Stimulated activated CD4-positive, alpha-beta T cell treated with anti-CD3 and anti-CD28 coated beads, Interleukin-4, amount 100 ng/mL, for 4 hours (primary cell): ENCODE measurements around the gene EPN2.

Experiments
- DNase-seq, 2 experiments: peaks; one replicate each; pipeline ENCODE4 v3.0.0-alpha.2; 2020

Gene EPN2

DNA sequence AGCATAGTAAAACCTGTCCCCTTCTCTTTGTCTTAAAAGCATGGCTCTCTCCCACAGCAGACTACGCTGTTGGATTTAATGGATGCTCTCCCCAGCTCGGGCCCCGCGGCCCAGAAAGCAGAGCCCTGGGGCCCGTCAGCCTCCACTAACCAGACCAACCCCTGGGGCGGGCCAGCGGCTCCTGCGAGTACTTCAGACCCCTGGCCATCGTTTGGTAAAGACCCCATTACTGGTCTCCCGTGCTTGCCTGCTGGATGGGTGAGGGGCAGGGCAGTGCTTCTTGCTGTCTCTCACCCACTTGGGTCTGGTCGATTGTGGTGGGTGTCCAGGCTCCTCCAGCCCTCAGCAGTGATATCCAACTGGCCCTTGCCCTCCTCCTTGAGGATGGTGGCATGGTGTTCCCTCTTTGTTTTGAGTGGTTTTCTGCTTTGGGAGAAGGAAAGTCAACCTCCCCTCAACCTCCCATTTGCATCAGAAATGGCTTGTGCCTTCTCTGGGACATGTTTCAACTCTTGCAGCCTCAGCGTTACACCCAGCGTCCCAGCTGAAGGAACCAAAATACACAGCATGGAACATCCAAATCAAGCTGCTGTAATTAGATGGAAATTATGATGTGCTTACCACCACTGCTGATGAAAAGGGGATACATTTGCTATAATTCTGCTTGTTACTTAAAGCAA lies 76.0 kb downstream of the EPN2 start:
- no peak for DNase-seq

DNA sequence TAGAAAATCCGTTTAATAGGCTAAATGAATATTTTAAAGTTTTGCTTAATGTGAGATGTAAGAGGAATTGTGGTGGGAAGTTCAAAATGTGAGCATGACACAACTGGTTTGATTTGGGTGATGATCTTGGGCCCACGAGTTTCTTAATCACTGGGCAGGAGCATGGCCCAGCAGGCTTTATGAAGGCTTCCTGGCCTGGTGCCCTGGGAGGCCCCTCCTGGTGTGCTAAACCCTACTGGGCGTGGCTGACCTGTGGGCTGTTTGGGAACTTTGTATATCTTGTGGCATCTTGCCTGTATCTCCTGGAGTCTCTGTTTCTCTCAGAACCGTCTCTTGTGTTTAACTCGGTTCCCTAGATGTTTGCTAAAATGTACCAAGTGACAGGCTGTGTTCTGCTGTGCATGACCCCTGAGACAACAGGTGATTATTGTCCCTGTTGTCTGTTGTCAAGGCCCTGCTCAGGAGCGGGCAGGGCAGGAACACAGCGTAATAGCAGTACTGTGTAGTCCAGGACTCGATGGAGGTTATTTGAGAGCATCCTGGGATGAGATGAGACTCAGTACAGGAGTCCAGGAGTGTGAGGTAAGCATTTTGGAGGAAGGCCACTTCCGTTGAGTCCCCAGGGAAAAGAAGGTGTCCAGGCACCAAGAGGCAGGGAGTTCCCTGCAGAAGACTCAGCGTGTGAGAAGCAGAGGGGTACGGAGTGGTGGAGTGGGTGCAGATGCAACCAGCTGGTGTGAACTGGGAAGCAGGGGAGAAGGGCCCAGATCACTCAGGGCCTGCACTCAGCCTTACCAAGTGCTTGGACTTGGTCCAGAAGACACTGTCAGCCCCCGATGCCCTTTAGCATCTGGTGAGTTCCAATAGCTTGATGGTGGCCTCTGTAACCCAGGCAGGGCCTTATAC lies 76.8 kb downstream of the EPN2 start:
- DNase-seq, result no peak

DNA sequence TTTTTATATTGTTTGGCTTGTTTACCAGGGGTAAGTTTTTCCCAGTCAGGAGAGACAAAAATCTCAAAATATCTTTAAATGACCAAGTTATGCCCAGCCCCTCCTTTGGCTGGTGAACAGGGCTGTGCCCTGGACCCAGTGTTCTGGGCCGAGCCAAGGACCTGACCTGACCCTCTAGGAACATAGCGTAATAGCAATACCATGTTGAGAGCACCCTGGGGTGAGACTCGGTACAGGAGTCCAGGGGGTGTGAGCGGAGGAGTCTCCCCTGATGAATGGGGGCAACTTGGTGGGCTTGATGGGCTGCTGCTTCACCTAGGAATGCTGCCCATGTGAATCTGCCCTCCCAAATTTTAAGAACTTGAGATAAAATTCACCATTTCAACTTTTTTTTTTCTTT lies 77.9 kb downstream of the EPN2 start:
- DNase-seq, result no peak

GRCh38 chr17:19316761-19317358 lies 79.7 kb downstream of the EPN2 start:
- DNase-seq, result no peak

GRCh38 chr17:19317359-19318095 lies 80.4 kb downstream of the EPN2 start:
- DNase-seq, result no peak

- no peak for DNase-seq
Measured at GRCh38 chr17:19318611-19319010, 81.4 kb downstream of the EPN2 start.

DNA sequence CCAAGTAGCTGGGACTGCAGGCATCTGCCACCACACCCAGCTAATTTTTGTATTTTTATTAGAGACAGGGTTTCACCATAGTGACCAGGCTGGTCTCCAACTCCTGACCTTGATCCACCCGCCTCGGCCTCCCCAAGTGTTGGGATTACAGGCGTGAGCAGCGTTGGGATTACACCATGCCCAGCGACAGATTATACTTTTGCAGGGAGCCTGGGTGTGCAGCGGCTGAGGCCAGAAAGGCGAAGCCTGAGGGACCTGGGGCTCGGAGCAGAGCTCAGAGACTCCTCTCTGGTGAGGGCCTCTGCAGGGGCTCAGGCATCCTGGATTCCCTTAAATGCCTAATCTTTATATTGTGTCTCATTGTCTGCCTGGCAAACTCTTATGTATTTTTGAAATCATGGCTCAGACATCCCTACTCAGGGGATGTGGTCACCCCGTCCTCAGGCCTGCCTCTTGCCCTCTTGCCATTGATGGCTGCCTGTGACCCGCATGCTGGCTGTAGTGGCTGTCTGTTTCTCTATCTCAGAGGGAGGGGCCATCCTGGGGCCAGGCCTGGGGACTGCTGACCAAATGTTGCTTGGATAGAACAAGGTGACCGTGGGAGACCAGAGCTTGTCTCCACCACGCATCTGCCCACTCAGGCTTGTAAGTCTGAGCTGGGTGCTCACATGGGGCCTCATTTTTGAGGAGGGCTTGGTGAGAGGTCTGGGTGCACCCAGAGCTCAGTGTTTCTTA lies 82.8 kb downstream of the EPN2 start:
- DNase-seq, result no peak

DNA sequence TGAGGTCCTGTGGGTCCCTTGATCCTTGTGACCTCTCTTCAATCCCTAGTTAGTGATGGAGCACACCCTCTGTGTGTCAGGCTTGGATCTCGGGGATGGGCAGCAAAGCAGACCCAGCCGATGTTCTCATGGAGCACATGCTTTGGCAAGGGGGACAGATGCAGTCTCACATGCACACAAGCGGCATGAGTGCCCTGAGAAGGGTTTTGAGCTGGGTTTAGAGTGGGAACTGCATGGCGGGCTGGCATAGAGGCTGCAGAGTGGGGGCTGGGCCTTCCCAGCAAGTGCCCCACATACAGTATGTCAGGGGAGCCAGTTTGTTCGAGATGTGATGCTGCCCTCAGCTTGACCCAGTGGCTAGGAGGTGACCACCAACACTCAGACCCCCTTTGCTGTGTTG lies 83.7 kb downstream of the EPN2 start:
- DNase-seq, result no peak

GRCh38 chr17:19321481-19322128 lies 84.4 kb downstream of the EPN2 start:
- DNase-seq, result no peak

- no peak for DNase-seq
Measured at GRCh38 chr17:19322129-19322505, 85.0 kb downstream of the EPN2 start.

DNA sequence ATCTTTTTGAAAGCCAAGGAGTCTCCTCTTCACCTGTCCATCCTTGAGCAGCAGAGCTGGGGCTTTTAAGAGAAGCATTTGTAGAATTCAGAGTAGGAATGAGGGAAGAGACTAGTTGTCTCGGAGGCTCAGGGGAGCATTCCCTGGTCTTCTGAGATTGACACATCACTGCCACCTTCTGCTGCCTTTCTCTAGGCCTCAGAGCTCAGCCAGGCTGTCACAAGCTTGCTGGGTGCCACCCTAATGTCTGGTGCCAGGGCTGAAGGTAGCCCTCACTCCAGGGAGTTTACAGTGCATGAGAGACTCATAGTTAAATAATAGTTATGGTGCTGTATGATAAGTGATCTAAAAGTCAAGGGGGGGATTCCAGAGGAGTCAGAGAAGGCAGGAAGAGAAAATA lies 85.7 kb downstream of the EPN2 start:
- no peak for DNase-seq

DNA sequence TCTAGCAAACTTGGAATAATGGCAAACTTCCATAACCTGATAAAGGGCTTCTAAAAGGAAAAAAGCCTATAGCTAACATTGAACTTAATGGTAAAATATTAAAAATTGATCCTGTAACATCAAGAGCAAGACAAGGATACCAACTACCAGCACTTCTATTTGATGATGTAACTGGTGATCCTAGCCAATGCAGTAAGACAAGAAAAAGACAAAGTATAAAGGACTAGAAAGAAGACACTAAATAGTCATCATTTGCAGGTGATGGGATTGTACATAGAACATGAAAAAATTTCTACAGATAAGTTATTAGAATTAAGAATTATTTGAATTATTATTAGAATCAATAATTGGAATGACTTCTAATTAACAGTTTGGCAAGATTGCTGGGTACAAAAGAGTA lies 88.4 kb downstream of the EPN2 start:
- DNase-seq, result no peak

- DNase-seq, result no peak
Measured at GRCh38 chr17:19327031-19327783, 90.0 kb downstream of the EPN2 start.

GRCh38 chr17:19328441-19329061 lies 91.4 kb downstream of the EPN2 start:
- DNase-seq, result no peak

GRCh38 chr17:19329136-19329535 lies 92.0 kb downstream of the EPN2 start:
- no peak for DNase-seq

GRCh38 chr17:19329839-19330238 lies 92.7 kb downstream of the EPN2 start:
- no peak for DNase-seq

DNA sequence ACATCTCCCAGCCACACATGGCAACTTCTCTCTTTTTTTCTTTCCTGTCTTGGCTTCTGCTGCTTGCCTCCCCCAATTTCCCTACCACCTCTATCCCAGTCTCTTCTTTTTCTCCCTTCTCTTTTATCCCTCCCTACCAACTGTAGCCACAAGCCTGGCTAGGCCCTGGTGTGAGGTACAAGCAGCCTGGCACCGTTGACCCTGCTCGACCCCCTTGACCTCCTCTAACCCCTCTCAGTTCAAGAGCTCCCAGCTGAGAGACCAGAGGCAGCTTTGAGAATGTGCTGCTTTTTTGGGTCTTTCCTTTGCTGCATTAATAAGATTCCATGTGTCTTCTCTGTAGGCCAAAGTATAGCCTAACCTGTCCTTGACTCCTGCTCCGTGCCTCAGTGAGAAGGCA lies 93.1 kb downstream of the EPN2 start:
- DNase-seq, result no peak

DNA sequence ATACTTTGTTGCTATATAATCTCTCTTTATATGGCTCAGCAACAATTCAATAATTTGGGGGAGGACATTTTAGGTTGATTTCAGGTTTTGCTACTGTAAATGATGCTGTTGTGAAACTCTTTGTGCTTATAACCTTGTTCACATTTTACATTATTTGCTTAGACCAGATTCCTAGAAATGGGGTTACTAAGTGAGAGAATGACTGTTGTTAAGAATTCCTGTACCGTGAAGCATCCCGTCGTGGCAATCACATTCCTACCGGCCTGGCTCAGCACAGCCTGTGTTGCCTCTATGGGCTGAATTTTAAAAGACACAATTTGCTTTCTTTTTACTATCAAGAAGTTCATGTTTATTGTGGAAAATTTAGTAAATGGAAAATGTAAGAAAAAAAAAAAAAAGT lies 94.0 kb downstream of the EPN2 start:
- no peak for DNase-seq

DNA sequence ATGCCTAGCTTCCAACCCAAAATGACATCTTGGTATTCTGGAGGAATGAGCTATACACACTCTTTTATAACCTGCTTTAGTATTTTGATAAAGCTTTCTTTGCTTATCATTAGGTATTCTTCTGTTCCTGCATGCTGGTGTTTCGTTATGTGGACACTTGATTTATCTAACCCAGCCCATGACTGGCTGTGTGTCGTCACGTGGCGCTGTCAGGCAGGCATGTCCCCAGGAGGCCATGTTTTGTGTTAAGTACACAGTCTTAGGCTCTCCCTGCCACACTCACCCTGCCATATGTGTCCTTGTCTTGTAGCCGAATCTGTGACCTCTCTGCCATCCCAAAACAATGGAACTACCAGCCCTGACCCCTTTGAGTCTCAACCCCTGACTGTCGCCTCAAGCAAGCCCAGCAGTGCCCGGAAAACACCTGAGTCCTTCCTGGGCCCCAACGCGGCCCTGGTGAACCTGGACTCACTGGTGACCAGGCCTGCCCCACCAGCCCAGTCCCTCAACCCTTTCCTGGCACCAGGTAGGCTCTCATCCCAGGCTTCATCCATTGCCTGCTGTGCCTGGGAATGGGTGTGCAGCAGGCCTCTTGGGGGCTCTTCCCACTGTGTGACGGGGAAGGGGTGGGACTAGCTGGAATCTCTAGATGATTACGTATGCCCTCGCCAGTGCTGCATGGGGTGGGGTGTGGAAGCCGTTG lies 94.5 kb downstream of the EPN2 start:
- no peak for DNase-seq
